Measurements from ENCODE around the gene UBE2M.
"Not testable (repeated sequence)": the region's sequence is repeated elsewhere in the genome, so short reads cannot be mapped to it uniquely, and the experiment has no call there.

The UBE2M gene

DNA sequence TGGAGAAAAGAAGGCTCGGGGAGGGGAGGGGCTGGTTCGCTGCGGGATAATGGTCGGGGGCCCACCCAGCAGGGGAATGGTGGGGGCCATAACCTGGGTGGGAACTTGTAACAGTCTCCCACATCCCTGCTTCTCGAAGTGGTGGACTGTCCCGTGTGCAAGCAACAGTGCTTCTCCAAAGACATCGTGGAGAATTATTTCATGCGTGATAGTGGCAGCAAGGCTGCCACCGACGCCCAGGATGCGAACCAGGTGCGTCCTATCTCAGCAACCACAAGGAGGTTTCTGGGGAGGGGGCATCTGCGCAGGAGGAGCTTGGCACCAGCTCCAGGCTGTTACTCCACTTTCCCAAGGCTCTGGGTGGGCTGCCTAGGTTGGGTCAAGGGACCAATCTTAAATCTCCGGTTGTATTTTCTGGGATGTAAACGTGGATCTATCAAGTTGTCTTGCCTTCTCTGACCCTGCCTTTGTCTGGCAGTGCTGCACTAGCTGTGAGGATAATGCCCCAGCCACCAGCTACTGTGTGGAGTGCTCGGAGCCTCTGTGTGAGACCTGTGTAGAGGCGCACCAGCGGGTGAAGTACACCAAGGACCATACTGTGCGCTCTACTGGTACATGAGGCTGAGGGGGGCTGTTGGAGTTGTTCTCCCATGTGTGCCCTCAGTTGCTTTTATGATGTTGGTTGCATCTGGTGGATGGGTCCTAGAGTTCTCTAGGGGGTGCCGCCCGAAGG lies 13.0 kb downstream of the UBE2M start:
- Mint-ChIP-seq H3K9me3 (no peaks in the 10 kb centered on the region), H3K36me3 (ENCODE audit: low read depth) (peaks cover 61% of the 10 kb centered on the region), H3K4me1 (ENCODE audit: low read depth) (peaks cover 46% of the 10 kb centered on the region), H3K4me3 (peak overlapping the region; percentile 88), H3K27me3 (no peaks in the 10 kb centered on the region), H3K27ac (peak overlapping the region; percentile 95)
- intact Hi-C loops (cut with micrococcal nuclease) = loop anchor here (2.0 kb wide), 1 partner anchor 13 kb away; the partner anchor contains the start of gene UBE2M

DNA sequence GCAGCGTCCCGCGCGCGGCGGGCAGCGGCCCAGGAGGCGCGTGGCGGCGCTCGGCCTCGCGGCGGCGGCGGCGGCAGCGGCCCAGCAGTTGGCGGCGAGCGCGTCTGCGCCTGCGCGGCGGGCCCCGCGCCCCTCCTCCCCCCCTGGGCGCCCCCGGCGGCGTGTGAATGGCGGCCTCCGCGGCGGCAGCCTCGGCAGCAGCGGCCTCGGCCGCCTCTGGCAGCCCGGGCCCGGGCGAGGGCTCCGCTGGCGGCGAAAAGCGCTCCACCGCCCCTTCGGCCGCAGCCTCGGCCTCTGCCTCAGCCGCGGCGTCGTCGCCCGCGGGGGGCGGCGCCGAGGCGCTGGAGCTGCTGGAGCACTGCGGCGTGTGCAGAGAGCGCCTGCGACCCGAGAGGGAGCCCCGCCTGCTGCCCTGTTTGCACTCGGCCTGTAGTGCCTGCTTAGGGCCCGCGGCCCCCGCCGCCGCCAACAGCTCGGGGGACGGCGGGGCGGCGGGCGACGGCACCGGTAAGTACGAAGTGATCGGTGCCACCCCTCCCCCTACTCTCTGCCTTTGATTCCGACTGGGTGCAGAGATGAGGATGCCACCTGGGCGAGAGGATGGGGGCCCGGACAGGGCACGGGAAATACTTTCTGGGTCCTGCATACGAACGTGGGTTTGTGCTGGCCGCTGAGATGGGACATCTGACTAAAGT lies 13.7 kb downstream of the UBE2M start:
- H3K4me1 Mint-ChIP-seq (ENCODE audit: low read depth) = peaks cover 46% of the 10 kb centered on the region

DNA sequence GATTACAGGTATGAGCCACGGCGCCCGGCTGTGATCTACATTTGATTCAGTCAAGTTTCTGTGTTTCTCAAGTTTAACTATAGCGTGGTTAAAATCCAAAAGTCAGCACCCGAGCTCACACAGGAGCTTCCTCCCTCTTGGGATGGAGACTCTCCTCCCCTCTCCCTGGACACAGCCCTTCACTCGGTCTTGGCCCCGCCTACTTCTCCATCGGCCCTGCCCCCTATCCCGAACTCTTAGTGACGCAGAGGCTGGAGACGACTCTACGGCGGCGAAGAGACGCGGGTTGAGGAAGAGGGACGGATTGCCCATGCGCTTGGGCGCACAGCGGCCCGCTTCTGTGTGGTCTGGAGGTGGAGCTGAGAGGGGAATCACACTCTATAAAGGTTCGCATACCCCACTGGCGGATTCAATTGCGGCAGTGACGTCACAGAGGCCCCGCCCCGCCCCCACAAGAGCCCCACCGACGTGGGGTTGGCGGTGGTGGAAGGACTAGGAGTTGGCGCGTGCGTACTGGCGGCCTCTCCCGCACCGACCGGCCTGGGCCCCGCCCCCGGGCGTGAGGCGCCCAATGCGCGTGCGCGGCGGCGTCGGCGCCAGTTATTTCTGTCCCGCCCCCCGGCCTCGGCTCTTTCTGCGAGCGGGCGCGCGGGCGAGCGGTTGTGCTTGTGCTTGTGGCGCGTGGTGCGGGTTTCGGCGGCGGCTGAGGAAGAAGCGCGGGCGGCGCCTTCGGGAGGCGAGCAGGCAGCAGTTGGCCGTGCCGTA lies 14.4 kb downstream of the UBE2M start, which contains the start of gene TRIM28:
Gene TRIM28 (plus strand): TSS at position 239 of the 765 bp plus-strand sequence. CDS start 694 bp downstream, outside the sequence.
- intact Hi-C loops (cut with micrococcal nuclease) = loop anchor here (2.0 kb wide), 2 partner anchors 15 to 25 kb away; partner anchors contain the start of genes UBE2M and ZBTB45
- Mint-ChIP-seq H3K4me1 (ENCODE audit: low read depth) (peaks cover 42% of the 10 kb centered on the region), H3K36me3 (ENCODE audit: low read depth) (peaks cover 47% of the 10 kb centered on the region), H3K27ac (peak within 1 kb of the TSS; percentile 95), H3K4me3 (peak within 1 kb of the TSS; percentile 92), H3K9me3 (no peaks in the 10 kb centered on the region), H3K27me3 (no peaks in the 10 kb centered on the region)

More for the DNA sequence above, 13.7 kb downstream of the UBE2M start:
- no peaks in the 10 kb centered on the region for H3K27me3 Mint-ChIP-seq
- peak overlapping the region; percentile 95 for H3K27ac Mint-ChIP-seq
- H3K4me3 Mint-ChIP-seq = peak overlapping the region; percentile 92
- intact Hi-C loops (cut with micrococcal nuclease) = loop anchor here (2.0 kb wide), 1 partner anchor 14 kb away; the partner anchor contains the start of gene UBE2M
- peaks cover 54% of the 10 kb centered on the region for H3K36me3 Mint-ChIP-seq (ENCODE audit: low read depth)
- H3K9me3 Mint-ChIP-seq = no peaks in the 10 kb centered on the region

DNA sequence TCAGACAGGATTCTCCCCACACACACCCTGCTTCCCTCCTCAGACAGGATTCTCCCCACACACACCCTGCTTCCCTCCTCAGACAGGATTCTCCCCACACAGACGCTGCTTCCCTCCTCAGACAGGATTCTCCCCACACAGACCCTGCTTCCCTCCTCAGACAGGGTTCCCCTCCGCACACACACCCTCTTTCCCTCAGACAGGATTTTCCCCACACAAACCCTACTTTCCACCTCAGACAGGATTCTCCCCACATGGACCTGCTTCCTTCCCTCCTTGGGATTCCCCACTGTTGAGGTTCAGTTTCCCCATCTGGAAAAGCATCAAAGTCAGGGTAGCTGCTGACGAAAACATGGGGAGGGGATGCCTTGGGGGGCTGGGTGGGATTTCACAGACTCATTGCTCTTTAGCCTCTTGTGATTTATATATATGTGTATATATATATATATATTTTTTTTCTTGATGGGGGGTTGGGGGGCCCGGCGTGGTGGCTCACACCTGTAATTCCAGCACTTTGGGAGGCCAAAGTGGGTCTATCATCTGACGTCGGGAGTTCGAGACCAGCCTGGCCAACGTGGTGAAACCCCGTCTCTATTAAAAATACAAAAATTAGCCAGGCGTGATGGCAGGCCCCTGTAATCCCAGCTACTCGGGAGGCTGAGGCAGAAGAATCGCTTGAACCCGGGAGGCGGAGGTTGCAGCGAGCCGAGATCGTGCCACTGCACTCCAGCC lies 15.6 kb downstream of the UBE2M start:
- H3K27ac Mint-ChIP-seq = peak overlapping the region; percentile 95
- H3K9me3 Mint-ChIP-seq = not testable (repeated sequence)
- H3K4me1 Mint-ChIP-seq (ENCODE audit: low read depth) = peaks cover 48% of the 10 kb centered on the region

DNA sequence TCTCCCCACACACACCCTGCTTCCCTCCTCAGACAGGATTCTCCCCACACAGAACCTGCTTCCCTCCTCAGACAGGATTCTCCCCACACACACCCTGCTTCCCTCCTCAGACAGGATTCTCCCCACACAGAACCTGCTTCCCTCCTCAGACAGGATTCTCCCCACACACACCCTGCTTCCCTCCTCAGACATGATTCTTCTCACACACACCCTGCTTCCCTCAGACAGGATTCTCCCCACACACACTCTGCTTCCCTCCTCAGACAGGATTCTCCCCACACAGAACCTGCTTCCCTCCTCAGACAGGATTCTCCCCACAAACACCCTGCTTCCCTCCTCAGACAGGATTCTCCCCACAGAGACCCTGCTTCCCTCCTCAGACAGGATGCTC lies 19.2 kb downstream of the UBE2M start:
- peak overlapping the region; percentile 57 for H3K4me3 Mint-ChIP-seq
- intact Hi-C loops (cut with micrococcal nuclease); H3K36me3 Mint-ChIP-seq (ENCODE audit: low read depth); H3K9me3 Mint-ChIP-seq: not testable (repeated sequence)
- peaks cover 22% of the 10 kb centered on the region for H3K27me3 Mint-ChIP-seq
- H3K4me1 Mint-ChIP-seq (ENCODE audit: low read depth) = peaks cover 26% of the 10 kb centered on the region
- peak overlapping the region; percentile 63 for H3K27ac Mint-ChIP-seq

More for the DNA sequence above, 15.6 kb downstream of the UBE2M start:
- H3K36me3 Mint-ChIP-seq (ENCODE audit: low read depth) = peaks cover 35% of the 10 kb centered on the region
- peaks cover 10% of the 10 kb centered on the region for H3K27me3 Mint-ChIP-seq
- H3K4me3 Mint-ChIP-seq = peak overlapping the region; percentile 23
- intact Hi-C loops (cut with micrococcal nuclease) = loop anchor here (2.0 kb wide), 1 partner anchor 24 kb away; the partner anchor contains the start of gene ZBTB45

DNA sequence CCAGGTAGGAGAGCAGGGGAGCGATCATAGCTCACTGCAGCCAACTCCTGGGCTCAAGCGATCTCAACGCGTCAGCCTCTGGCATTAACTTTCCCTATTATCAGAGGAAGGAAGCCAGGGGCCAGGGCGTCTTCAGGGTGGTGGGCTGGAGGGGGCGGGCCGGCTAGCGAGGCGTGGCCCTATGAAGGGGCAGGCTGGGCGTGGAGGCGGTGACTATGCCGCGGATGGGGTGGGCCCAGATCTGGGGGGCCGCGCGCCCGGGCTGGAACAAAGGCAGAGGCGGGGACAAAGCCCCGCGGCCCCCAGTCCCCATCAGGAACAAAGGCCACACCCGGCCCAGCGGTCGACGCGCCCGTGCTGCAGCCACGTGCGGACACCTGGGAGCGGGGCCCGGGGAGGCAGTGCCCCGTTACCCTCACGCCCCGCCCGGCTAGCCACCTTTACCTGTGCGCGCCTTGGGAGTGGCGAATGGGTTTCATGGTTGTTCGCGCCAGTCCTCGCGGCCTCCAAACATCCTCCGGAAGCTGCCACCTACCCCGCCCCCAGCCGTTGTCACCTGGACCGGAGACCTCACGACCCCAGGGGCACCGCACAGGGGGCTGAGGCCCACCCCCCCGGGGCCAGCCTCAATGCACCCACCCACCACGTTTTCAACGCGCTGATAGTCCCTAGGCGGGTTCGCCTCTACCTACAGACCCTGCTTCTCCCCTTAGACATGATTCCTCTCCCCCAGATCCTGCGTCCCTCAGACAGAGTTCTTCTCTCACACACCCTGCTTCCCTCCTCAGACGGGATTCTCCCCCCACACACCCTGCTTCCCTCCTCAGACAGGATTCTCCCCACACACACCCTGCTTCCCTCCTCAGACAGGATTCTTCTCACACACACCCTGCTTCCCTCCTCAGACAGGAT lies 19.9 kb downstream of the UBE2M start:
- Mint-ChIP-seq H3K27me3 (peaks cover 22% of the 10 kb centered on the region), H3K4me3 (peak overlapping the region; percentile 61), H3K9me3 (no peaks in the 10 kb centered on the region), H3K27ac (peak overlapping the region; percentile 63), H3K36me3 (ENCODE audit: low read depth) (no peaks in the 10 kb centered on the region), H3K4me1 (ENCODE audit: low read depth) (peaks cover 26% of the 10 kb centered on the region)
- intact Hi-C loops (cut with micrococcal nuclease) = no loop called here

DNA sequence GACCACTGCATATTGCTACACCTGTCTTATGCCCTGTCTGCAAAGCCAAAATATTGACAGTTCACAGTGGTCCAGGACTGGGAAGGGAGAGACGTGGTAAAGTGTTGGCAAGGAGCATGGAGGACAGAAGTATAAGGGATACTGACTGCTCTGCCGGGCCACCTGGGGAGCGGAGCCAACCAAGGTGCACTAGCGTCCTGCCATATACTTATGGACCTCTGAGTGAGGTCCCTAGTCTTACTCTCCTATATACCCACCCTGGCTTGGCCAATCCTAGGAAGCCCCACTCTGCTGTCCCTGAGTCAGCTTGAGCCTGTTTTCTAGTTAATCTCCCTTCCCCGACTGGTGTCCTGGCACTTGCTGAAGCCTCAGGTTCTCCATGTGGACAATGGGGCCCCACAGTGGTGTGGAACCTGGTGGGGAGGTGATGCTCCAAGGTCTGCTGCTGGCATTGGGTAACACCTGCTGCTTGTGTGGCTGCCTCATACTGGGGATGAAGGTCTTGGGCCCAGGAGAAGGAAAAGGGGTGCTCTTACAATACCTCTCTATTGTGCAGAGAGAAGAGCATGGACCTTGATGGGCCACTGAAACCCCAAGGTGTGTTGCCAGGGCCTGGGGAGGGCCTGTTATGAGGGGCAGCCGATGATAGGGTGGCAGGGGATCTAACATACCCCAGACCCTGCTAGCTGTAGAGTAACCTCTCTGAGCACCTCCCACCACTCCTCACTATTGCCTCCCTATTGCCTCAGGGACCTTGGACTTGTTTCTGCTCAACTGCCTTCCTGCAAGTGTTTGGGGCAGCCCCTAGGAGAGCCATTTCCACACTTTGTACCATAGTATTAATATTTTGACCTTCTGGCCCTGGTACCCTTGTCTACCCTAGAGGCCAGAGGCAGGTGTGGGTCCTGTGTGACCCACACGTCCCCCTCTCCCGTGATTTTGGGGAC lies 21.3 kb downstream of the UBE2M start:
- intact Hi-C loops (cut with micrococcal nuclease) = no loop called here
- peaks cover 22% of the 10 kb centered on the region for H3K27me3 Mint-ChIP-seq
- H3K36me3 Mint-ChIP-seq (ENCODE audit: low read depth) = no peaks in the 10 kb centered on the region
- H3K27ac Mint-ChIP-seq = no peak overlapping the region
- no peak overlapping the region for H3K4me3 Mint-ChIP-seq
- H3K9me3 Mint-ChIP-seq = no peaks in the 10 kb centered on the region
- H3K4me1 Mint-ChIP-seq (ENCODE audit: low read depth) = peaks cover 17% of the 10 kb centered on the region

DNA sequence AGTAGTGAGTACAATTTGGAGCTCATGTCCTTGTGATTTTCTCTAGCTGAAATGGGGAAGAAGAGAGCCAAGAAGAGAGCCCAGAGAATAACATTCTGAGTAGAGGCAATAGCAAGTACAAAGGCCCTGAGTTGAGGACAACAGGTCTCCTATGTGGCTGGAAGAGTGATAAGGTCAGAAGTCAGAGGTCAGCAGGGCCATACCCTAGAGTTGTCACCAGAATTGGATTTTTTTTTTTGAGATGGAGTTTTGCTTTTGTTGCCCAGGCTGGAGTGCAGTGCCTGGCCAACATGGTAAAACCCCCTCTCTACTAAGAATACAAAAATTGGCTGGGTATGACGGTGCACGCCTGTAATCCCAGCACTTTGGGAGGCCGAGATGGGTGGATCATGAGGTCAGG lies 22.6 kb downstream of the UBE2M start:
- Mint-ChIP-seq H3K4me3 (no peak overlapping the region), H3K27ac (no peak overlapping the region), H3K36me3 (ENCODE audit: low read depth) (no peaks in the 10 kb centered on the region), H3K4me1 (ENCODE audit: low read depth) (peaks cover 16% of the 10 kb centered on the region), H3K9me3 (no peaks in the 10 kb centered on the region), H3K27me3 (peaks cover 25% of the 10 kb centered on the region)
- intact Hi-C loops (cut with micrococcal nuclease) = no loop called here

DNA sequence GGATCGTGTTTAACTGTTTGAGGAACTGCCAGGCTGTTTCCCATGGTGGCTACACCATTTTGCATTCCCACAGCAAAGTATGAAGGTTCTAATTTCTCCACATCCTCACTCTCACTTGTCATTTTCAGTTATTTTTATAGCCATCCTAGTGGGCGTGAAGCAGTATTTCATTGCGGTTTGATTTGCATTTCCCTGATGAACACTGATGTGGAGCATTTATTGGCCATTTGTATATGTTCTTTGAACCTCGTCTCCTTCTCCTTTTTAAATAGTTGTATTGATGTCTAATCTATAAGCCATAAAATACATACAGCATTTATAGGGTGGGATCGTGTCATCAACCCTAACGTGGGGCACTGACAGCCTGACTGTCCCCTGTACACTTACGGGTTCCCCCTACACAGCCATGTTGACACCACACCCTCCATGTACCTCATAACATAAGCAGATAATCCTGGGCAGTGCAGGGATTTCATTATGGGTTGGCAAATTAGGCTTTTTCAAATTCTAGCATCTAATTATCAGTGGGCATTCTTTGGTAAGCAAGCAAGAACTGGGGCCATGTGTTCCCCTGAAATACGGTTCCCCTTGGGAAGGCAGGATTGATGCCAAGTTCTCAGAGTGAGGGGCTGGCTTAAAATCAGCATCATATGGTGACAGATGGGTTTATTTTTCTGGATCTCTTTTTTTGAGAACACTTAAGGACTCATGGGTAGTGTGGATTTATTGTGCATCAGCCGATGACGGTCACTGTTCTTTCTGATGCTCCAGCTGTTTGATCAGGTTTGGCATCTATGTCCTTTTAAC lies 27.2 kb downstream of the UBE2M start:
- Mint-ChIP-seq H3K4me1 (ENCODE audit: low read depth) (no peaks in the 10 kb centered on the region), H3K36me3 (ENCODE audit: low read depth) (no peaks in the 10 kb centered on the region), H3K9me3 (no peaks in the 10 kb centered on the region), H3K27me3 (peaks cover 5% of the 10 kb centered on the region), H3K27ac (no peak overlapping the region), H3K4me3 (no peak overlapping the region)
- intact Hi-C loops (cut with micrococcal nuclease) = no loop called here

DNA sequence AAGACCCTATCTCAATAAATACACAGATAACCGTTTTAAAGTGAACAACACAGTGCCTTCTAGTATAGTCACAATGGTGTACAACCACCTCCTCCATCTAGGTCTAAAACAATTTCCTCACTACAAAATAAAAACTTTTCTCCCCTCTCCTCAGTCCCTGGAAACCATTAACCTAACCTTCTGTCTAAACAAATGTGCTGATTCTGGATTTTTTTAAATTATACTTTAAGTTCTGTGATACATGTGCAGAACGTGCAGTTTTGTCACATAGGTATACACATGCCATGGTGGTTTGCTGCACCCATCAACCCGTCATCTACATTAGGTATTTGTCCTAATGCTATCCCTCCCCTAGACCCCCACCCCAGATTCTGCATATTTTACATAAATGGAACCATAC lies 29.0 kb downstream of the UBE2M start:
- intact Hi-C loops (cut with micrococcal nuclease) = no loop called here
- H3K27ac Mint-ChIP-seq = no peak overlapping the region
- no peaks in the 10 kb centered on the region for H3K4me1 Mint-ChIP-seq (ENCODE audit: low read depth)
- peaks cover 5% of the 10 kb centered on the region for H3K27me3 Mint-ChIP-seq
- H3K4me3 Mint-ChIP-seq = no peak overlapping the region
- H3K9me3 Mint-ChIP-seq = no peaks in the 10 kb centered on the region
- no peaks in the 10 kb centered on the region for H3K36me3 Mint-ChIP-seq (ENCODE audit: low read depth)

DNA sequence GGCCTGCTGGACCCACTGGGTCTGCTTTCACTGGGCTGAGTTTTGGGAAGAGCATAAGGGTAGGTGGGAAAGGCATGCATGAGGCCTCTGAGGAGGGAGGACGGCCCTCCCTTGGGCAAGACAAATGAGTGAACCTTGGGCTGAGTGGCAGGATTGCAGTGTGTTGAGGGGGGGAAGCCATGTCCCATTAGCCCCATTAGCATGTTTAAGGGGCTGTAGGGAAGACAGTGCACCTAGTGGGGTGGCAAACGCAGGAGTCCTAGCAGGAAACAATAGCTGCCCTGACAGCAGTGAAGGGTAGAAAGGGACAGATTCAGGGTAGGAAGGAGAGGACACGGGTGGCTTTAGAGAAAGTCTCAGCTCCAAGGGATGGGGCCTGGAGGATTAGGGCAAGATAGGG lies 35.7 kb downstream of the UBE2M start:
- Mint-ChIP-seq H3K27ac (peak overlapping the region; percentile 19), H3K27me3 (no peaks in the 10 kb centered on the region), H3K9me3 (no peaks in the 10 kb centered on the region), H3K36me3 (ENCODE audit: low read depth) (peaks cover 23% of the 10 kb centered on the region), H3K4me3 (no peak overlapping the region), H3K4me1 (ENCODE audit: low read depth) (peaks cover 33% of the 10 kb centered on the region)
- intact Hi-C loops (cut with micrococcal nuclease) = no loop called here

All from dendritic cell treated with granulocyte-macrophage colony-stimulating factor and Interleukin-4, amounts not matched to agents 40 ng/mL and 50 ng/mL, for 4 days (primary cell).